Gastrocnemius medialis (tissue), 4 donors: ENCODE measurements around the gene COA1.

ENCODE experiments used
- CTCF ChIP-seq, 5 experiments: fragments of 450-650 bp in 3 of 5; fragments of 200-600 bp in 2 of 5; sonication (generic) in 2 of 5; IDR thresholded peaks in 4 of 5; conservative IDR thresholded peaks in 1 of 5; 1 replicate in 4 of 5; 2 replicates in 1 of 5; pipeline ENCODE4 v1.5.1; 2016 to 2019; ENCODE audit warnings: antibody characterized with exemption in 5 of 5, mild to moderate bottlenecking in 3 of 5, moderate library complexity in 3 of 5
- POLR2A ChIP-seq, 2 donors: fragments of 450-650 bp; IDR thresholded peaks; one replicate each; pipeline ENCODE4 v1.6.1; 2017; ENCODE audit warnings: antibody characterized with exemption in 2 of 2, mild to moderate bottlenecking in 2 of 2, moderate library complexity in 2 of 2

- no peak for TF ChIP-seq CTCF (IDR thresholded peaks at IDR 0.05 in 4 of 5, conservative IDR thresholded peaks at IDR 0.05 in 1 of 5)
- no peak for TF ChIP-seq POLR2A (IDR thresholded peaks at IDR 0.05)
Measured at GRCh38 chr7:43768201-43768886, 39.0 kb upstream of the COA1 start.
